ENCODE results near the gene DLEC1.

GRCh38 chr3:38122712-38123290, 83.8 kb downstream of the DLEC1 start:
- TF ChIP-seq POLR2A (IDR thresholded peaks at IDR 0.05; ENCODE audit: low read depth, low read length), result no peak
- TF ChIP-seq TAF1 (IDR thresholded peaks at IDR 0.05; ENCODE audit: borderline replicate concordance, low read depth, low read length), result no peak
- no peak for TF ChIP-seq POLR2AphosphoS5 (IDR thresholded peaks at IDR 0.05; ENCODE audit: low read depth, low read length)

Measured in GM12892 (cell line).